ENCODE results near the gene ARSI.

The ARSI gene

DNA sequence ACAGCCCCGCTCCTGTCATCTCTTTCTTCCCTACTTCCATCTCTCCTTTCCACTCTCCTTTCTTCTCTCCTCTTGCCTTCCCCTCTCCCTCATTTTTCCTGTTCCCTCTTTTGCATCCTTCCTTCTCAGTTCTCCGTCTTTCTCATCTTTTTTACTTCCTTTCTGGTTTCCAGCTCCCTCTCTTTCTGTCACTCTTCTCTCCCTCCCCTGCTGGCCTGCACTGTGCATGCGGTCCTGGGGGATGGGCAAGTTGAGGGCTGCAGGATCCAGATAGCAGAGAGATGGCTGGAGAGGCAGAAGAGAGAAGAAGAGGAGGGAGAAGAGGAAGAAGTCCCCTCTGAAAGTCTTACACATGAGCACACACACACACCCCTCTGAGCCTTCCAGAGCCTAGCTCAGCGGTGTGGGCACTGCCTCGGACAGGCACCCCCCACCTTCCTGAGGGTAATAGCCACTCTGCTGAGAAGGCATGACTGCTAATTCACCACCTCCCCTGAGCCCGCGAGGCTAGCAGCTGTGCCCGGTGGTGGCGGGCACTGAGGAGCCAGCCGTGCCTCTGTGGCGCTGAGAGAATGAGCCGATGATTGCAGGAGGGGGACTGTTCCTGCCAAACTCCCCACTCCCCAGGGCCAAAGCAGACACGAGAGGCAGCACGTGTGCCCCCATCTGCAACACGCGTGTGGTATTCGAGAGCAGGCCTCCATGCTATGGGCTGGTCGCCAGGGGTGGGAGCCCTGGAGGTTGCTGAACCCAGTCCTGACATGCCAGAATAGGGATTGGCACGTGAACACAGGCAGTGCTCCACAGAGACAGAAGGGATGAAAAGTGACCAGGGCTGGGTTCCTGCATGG is 9.4 kb downstream of the ARSI start:
- DNase-seq: no peak

DNA sequence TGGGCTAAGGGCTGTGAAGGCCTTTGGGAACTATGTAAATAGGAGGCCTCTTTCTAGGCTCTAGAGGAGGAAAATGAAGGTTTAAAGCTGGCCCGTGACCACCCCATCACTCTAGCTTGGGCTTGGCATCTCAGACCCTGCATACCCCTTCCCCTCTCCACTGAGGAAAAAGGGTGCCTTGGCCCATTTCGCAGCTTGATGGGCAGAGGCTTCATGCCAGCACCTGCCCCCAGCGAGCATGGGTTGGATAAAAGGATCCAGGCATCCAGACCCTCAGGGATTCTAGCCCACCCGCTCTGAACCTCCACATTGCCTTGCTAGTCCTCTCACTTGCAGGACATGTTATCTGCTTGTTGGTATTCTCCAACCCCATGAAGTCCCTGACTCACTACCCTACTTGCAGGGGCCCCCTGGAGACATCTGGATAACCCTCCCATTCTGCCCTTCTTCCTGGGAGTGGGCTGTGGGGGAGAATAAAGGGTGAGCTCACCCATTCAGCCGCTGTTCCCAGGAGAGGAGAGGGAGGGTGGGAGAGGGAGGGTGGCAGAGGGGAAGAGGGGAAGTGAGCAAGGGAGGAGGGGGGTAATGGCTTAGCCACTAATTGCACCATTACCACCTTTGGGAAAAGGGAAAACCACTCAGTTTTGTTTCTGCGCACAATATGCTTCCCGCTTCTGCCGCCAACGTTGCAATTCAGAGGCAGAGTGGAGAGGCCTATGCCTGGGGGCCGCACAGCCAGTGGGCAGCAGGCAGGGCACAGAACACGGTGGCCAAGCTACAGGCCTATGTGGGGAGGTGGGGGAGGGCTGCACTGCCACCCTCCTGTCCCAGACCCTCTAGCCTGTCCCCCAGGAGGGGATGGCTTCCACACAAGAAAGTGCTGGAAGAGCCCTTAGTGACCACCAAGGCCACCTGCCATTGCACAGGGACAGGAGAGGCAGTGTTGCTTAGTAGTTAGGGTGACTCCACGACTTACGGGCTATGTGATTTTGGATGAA is 11.0 kb downstream of the ARSI start:
- DNase-seq: no peak

DNA sequence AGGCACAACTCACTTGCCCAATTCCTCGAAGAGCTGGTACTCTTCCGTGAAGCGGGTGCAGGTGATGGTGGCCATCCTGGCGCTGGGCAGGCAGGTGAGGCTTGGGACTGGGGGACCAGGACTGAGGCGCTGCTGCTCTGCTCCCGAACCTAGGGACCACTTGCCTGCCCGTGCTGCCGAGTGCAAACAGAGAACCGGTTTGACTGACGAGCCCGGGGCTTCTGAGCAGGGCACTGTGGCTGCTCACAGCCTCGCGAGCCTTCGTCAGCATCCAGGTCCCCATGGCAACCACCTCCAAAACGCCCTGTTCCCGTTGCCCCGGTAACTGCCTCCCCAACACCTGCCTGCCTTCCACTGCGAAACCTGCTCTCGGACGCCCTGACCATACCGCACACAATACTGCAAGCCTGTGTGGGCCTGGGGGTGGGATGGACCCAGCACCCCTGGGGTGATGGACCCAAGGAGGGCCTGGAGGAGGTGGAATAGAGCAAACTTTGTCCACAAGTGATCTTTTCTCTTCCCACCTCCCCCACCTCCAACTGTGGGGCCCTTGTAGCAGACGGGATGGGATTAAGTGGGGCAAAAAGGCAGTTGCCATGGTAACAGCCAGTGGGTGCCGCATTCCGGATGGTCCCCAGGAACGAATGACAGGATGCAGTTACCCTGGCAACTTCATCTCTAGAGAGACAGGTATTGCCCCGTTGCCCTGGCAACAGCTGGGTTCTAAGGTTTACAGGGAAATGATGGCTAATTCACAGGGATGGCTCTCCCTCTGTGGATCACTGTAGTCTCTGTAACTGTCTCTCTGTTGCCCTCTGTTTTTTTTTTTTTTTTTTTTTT is 12.9 kb downstream of the ARSI start, which contains the start of gene CAMK2A:
Gene CAMK2A, minus strand, starts transcription at position 223 of the 840 bp plus-strand sequence. Its CDS starts 148 bp downstream, at position 75.
- peak; percentile 46 for DNase-seq

DNA sequence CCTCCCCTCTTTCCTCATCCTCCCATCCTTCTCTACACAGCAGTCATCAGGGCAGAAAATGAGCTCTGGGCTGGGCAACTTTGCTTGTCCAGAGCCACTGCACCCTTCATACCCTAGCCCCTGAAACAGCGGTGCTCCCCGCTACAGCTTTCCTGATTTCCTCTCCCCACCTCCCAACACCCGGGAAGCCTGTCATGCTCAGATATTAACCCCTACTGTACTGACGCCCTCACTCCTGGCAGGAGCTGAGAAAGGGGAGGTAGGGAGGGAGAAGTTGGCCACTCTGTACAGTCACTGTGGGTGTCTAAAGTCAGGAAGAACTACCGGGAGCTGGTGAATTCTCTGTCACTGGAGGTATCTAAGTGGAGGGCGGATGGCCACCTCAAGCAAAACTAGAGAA is 13.9 kb downstream of the ARSI start:
- DNase-seq: no peak

DNA sequence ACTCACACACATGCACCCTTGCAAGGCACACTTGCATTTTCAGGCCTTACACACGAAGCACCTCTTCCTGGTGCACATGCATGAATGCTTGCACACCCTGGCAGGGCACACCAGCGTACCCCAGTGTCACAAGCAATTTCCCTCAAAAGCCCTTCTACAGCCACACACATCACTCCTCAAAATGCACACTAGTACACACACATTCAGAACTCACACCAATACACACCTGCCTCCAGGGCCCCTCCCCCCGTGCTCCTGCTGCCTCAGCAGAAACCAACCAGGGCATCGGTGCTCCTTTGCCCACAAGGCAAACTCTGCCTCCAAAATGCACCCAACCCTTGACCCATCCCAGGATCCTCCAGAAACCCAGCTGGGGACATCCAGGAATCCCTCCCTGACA is 14.3 kb downstream of the ARSI start:
- DNase-seq: no peak

GRCh38 chr5:150286820-150287219 is 15.9 kb downstream of the ARSI start:
- no peak for DNase-seq

DNA sequence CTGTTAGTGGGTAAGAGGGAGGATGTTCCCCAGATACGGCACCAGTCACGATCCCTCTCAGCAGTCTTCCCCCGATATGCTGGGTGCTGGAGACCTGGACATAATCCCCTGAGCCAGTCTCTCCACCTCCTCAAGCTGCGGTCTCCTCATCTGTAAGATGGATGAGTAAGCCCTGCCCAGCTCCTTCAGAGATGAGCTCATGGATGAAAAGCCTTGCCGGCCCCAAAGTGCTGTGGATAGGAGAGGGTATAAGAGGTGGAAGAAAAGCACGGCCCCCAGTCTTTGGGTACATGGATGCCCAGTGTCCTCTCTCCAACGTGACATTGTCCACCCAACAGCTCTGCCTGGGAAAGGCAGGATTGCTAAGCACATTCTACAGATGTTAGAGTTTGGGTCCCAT is 17.6 kb downstream of the ARSI start:
- no peak for DNase-seq

DNA sequence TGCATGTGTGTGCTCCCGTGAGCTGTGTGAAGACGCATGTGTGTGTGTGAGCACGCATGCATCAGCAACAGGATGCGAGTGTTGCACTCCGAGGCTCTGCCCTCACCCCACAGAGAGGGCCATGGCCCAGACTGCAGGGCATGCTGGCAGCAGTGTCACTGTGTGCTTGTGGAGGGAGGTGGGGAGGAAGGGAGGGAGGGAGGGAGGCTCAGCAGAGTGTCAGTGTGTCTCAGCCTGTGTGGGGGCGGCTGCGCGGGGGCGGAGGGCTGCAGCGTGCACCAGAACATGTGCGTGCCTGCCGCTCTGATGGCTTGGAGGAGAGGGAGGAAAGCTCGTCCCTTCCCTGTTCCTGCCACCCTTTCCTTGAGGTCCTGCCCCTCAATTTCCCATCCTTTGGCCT is 18.4 kb downstream of the ARSI start:
- no peak for DNase-seq

DNA sequence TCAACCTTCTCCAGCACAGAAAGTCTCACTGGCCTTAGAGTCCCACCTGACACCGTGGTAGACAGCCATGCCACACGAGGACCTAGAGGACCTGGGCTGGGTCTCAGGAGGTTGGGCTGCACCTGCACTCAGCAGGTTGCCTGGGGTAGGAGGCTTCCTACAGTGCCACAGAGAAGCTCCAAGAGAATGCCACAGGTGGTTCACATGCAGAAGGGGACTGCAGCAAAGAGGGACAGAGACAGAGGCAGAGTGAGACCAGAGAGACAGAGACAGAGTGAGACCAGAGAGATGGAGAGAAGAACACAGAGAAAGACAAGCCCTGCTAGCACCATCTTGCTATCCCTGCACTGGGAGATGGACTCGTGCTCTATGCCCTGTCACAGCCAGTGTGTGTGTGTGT is 18.8 kb downstream of the ARSI start:
- DNase-seq: no peak

- DNase-seq: no peak
Observed at GRCh38 chr5:150281987-150282386, 20.7 kb downstream of the ARSI start.

GRCh38 chr5:150279330-150280020 is 23.2 kb downstream of the ARSI start:
- DNase-seq: no peak

- no peak for DNase-seq
Observed at GRCh38 chr5:150278916-150279315, 23.8 kb downstream of the ARSI start.

DNA sequence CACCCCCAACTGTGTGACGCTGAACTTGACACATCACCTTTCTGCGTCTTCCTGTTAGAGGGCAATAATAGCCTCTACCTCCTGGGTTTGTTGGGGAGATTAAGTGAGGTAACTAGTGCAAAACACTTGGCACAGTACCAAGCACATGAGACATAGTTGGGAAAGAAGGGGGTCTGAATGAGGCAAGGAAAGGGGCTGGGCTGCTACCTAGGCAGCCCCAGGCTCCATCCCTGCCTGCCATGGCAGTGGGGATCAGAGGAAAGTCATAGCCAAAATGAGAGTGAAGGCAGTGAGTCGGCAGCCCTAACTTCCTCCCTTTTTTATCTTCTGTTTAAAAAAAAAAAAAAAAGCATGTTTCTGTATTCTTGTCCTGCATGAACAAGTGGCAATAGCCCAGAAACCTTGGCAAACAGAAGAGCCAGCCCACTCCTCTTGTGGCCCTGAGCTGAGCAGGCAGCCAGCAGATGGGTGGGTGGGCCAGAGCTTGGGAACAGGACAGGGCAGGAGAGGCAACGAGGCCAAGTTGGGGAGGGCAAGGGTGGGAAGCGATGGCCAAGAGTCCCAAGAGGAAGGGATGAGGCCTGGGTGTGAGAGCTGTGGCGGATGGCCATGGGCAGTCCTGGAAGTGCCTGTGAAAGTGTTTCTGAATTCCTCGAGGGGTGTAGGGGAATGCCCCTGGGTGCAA is 24.5 kb downstream of the ARSI start:
- DNase-seq: no peak

- no peak for DNase-seq
Observed at GRCh38 chr5:150277043-150277442, 25.7 kb downstream of the ARSI start.

GRCh38 chr5:150274811-150275210 is 27.9 kb downstream of the ARSI start:
- DNase-seq: no peak

DNA sequence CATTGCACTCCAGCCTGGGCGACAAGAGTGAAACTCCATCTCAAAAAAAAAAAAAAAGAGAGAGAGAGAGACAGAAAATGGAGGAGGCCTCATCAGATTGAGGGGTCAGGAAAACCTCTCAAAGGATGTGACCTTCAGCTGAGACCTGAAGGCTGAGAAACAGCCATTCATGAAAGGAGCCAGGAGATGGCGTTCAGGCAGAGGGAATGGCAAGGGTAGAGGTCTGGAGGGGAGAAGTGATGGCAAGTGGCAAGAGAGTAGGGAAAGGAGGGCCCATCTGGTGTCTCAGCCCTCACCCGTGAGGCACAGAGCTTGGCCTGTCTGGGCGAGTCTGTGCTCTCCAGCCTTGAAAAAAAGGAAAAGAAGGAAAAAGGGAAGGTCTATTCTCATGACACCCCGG is 30.2 kb downstream of the ARSI start:
- peak; percentile 48 for DNase-seq

- DNase-seq: no peak
Observed at GRCh38 chr5:150271923-150272322, 30.8 kb downstream of the ARSI start.

GRCh38 chr5:150271296-150271692 is 31.4 kb downstream of the ARSI start:
- no peak for DNase-seq

- DNase-seq: no peak
Observed at GRCh38 chr5:150270541-150271295, 32.0 kb downstream of the ARSI start.

- no peak for DNase-seq
Observed at GRCh38 chr5:150266871-150267291, 35.8 kb downstream of the ARSI start.
